HL-60 (cell line): ENCODE data around the gene GAK.

ENCODE experiments used
- CTCF ChIP-seq: IDR thresholded peaks from one replicate; pipeline ENCODE4 v1.5.1; 2011; ENCODE audit warnings: low read length, control low read depth, inconsistent platforms; ENCODE audit not compliant: insufficient read depth
- GABPA ChIP-seq: IDR thresholded peaks from 2 replicates; pipeline ENCODE4 v1.6.1; 2012; ENCODE audit warnings: low read depth
- POLR2AphosphoS5 ChIP-seq: IDR thresholded peaks from 2 replicates; pipeline ENCODE4 v1.6.1; 2012; ENCODE audit warnings: low read depth
- REST ChIP-seq: IDR thresholded peaks from 2 replicates; pipeline ENCODE4 v1.6.1; 2012; ENCODE audit warnings: low read depth; ENCODE audit not compliant: insufficient replicate concordance
- SPI1 ChIP-seq: IDR thresholded peaks from 2 replicates; pipeline ENCODE4 v1.6.1; 2012; ENCODE audit warnings: low read depth, mild to moderate bottlenecking, borderline replicate concordance

GRCh38 chr4:833156-833555 lies 99.0 kb downstream of the GAK start:
- TF ChIP-seq CTCF (no peak), REST (no peak), GABPA (no peak), POLR2AphosphoS5 (no peak), SPI1 (peak; percentile 81)
